ENCODE results near the gene PLCZ1.
"Not testable (repeated sequence)": the region's sequence is repeated elsewhere in the genome, so short reads cannot be mapped to it uniquely, and the experiment has no call there.

PLCZ1 gene, protein sequence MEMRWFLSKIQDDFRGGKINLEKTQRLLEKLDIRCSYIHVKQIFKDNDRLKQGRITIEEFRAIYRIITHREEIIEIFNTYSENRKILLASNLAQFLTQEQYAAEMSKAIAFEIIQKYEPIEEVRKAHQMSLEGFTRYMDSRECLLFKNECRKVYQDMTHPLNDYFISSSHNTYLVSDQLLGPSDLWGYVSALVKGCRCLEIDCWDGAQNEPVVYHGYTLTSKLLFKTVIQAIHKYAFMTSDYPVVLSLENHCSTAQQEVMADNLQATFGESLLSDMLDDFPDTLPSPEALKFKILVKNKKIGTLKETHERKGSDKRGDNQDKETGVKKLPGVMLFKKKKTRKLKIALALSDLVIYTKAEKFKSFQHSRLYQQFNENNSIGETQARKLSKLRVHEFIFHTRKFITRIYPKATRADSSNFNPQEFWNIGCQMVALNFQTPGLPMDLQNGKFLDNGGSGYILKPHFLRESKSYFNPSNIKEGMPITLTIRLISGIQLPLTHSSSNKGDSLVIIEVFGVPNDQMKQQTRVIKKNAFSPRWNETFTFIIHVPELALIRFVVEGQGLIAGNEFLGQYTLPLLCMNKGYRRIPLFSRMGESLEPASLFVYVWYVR

GRCh38 chr12:18737819-18738218 lies at the start of gene PLCZ1, which contains the start of gene CAPZA3:
TSS of gene PLCZ1 (minus strand) at chr12:18738012. CDS start at chr12:18737371, 641 bp downstream.
TSS of gene CAPZA3 (plus strand) at chr12:18738119. CDS start at chr12:18738269, 150 bp downstream.
- no peak within 1 kb of the TSS for H3K4me3 ChIP-seq (ENCODE audit: low read depth, low read length)
- DNase-seq (ENCODE audit: low read depth) = no peak
- TF ChIP-seq, protein P1, sequence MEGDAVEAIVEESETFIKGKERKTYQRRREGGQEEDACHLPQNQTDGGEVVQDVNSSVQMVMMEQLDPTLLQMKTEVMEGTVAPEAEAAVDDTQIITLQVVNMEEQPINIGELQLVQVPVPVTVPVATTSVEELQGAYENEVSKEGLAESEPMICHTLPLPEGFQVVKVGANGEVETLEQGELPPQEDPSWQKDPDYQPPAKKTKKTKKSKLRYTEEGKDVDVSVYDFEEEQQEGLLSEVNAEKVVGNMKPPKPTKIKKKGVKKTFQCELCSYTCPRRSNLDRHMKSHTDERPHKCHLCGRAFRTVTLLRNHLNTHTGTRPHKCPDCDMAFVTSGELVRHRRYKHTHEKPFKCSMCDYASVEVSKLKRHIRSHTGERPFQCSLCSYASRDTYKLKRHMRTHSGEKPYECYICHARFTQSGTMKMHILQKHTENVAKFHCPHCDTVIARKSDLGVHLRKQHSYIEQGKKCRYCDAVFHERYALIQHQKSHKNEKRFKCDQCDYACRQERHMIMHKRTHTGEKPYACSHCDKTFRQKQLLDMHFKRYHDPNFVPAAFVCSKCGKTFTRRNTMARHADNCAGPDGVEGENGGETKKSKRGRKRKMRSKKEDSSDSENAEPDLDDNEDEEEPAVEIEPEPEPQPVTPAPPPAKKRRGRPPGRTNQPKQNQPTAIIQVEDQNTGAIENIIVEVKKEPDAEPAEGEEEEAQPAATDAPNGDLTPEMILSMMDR (IDR thresholded peaks at IDR 0.05; ENCODE audit: low read depth, low read length) = no peak
- TF ChIP-seq, protein P2, sequence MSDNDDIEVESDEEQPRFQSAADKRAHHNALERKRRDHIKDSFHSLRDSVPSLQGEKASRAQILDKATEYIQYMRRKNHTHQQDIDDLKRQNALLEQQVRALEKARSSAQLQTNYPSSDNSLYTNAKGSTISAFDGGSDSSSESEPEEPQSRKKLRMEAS (IDR thresholded peaks at IDR 0.05; ENCODE audit: low read depth, low read length) = no peak
- no peak for TF ChIP-seq MYC (IDR thresholded peaks at IDR 0.05; ENCODE audit: low read depth, low read length)
- TF ChIP-seq POLR2A (IDR thresholded peaks at IDR 0.05; ENCODE audit: extremely low read depth, insufficient read length) = no peak

- H3K4me3 ChIP-seq (ENCODE audit: low read depth, low read length); DNase-seq (ENCODE audit: low read depth): not testable (repeated sequence)
These were observed 47.7 kb upstream of the PLCZ1 start for GRCh38 chr12:18785465-18785864.

GRCh38 chr12:18782827-18783226 lies 45.0 kb upstream of the PLCZ1 start:
- DNase-seq (ENCODE audit: low read depth) = no peak
- H3K4me3 ChIP-seq (ENCODE audit: low read depth, low read length) = no peak overlapping the region
- no peak for TF ChIP-seq MYC (IDR thresholded peaks at IDR 0.05; ENCODE audit: low read depth, low read length)
- TF ChIP-seq, protein P2 (IDR thresholded peaks at IDR 0.05; ENCODE audit: low read depth, low read length) = no peak
- TF ChIP-seq, protein P1 (IDR thresholded peaks at IDR 0.05; ENCODE audit: low read depth, low read length) = no peak
- TF ChIP-seq POLR2A (IDR thresholded peaks at IDR 0.05; ENCODE audit: extremely low read depth, insufficient read length) = no peak

DNA sequence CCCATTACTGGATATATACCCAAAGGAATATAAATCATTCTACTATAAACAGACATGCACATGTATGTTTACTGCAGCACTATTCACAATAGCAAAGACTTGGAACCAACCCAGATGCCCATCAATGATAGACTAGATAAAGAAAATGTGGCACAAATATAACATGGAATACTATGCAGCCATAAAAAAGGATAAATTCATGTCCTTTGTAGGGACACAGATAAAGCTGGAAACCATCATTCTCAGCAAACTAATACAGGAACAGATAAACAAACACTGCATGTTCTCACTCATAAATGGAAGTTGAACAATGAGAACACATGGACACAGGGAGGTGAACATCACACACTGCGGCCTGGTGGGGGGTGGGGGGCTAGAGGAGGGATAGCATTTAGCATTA lies 28.7 kb upstream of the PLCZ1 start:
- not testable (repeated sequence) for H3K4me3 ChIP-seq (ENCODE audit: low read depth, low read length); DNase-seq (ENCODE audit: low read depth)

DNA sequence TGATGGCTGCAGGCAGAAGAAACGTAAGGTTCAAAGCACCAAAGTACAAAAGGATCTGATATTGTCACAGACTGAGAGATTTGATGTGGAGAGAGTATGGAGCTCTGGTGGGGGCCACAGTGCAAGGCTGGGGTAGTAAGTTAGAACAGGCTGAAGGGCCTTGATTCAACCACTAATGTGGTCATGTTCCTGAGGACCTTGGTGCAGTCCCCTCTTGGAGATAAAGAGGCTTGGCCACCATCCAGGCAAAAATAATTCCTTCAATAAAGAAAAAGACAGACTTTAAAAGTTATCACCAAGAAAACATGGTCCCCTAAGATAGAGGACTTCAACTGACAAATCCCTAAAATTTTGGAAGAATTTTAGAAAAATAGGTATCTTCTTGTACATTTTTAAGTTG lies 17.5 kb upstream of the PLCZ1 start:
- no peak for TF ChIP-seq MYC (IDR thresholded peaks at IDR 0.05; ENCODE audit: low read depth, low read length)
- H3K4me3 ChIP-seq (ENCODE audit: low read depth, low read length) = no peak overlapping the region
- DNase-seq (ENCODE audit: low read depth) = no peak

GRCh38 chr12:18754124-18754707 lies 16.4 kb upstream of the PLCZ1 start:
- TF ChIP-seq MYC (IDR thresholded peaks at IDR 0.05; ENCODE audit: low read depth, low read length) (no peak), POLR2A (IDR thresholded peaks at IDR 0.05; ENCODE audit: extremely low read depth, insufficient read length) (no peak)
- TF ChIP-seq, protein P2 (IDR thresholded peaks at IDR 0.05; ENCODE audit: low read depth, low read length) = no peak
- TF ChIP-seq, protein P1 (IDR thresholded peaks at IDR 0.05; ENCODE audit: low read depth, low read length) = no peak
- DNase-seq (ENCODE audit: low read depth) = no peak
- no peak overlapping the region for H3K4me3 ChIP-seq (ENCODE audit: low read depth, low read length)

- DNase-seq (ENCODE audit: low read depth) = no peak
- no peak overlapping the region for H3K4me3 ChIP-seq (ENCODE audit: low read depth, low read length)
- TF ChIP-seq MYC (IDR thresholded peaks at IDR 0.05; ENCODE audit: low read depth, low read length) (no peak), POLR2A (IDR thresholded peaks at IDR 0.05; ENCODE audit: extremely low read depth, insufficient read length) (no peak)
- TF ChIP-seq, protein P1 (IDR thresholded peaks at IDR 0.05; ENCODE audit: low read depth, low read length) = no peak
- TF ChIP-seq, protein P2 (IDR thresholded peaks at IDR 0.05; ENCODE audit: low read depth, low read length) = no peak
These were observed 15.8 kb upstream of the PLCZ1 start for GRCh38 chr12:18753481-18754123.

All from NB4 (cell line).